ENCODE results near the gene SOD1.

GRCh38 chr21:31644643-31645042, 14.8 kb upstream of the SOD1 start:
- TF ChIP-seq CTCF (IDR thresholded peaks at IDR 0.05) = no peak
- peak in 1 of 2 donors; percentile 42 for TF ChIP-seq EP300 (IDR thresholded peaks at IDR 0.05)

All from tibial nerve (tissue), 4 donors.